K562 (cell line): Measurements from ENCODE around the gene TMEM116. TPM values are rescaled to one million over a fixed set of nuclear protein-coding genes. Genes with fewer than 3 reads are reported as not detected.

ENCODE experiments used
- ADNP ChIP-seq: fragments of 200-800 bp; sonication (Bioruptor generic); IDR thresholded peaks from 2 replicates; pipeline ENCODE4 v1.6.1; 2016; ENCODE audit warnings: missing genetic modification characterization, missing compliant biosample characterization
- FOXK2 ChIP-seq, 2 experiments: fragments of 450-650 bp; IDR thresholded peaks in 1 of 2; conservative IDR thresholded peaks in 1 of 2; 2 replicates each; pipeline ENCODE4 v1.6.1; 2016; ENCODE audit warnings: low read depth in 2 of 2, mild to moderate bottlenecking in 1 of 2
- NCOA1 ChIP-seq: fragments of 450-650 bp; IDR thresholded peaks from 2 replicates; pipeline ENCODE4 v1.6.1; 2016; ENCODE audit warnings: low read depth
- PYGO2 ChIP-seq: fragments of 450-650 bp; IDR thresholded peaks from 2 replicates; pipeline ENCODE4 v1.6.1; 2016; ENCODE audit warnings: mild to moderate bottlenecking, missing genetic modification characterization, moderate library complexity, missing compliant biosample characterization
- SMAD1 ChIP-seq: fragments of 150-350 bp; IDR thresholded peaks from 2 replicates; pipeline ENCODE4 v1.6.1; 2014; ENCODE audit warnings: low read length, low read depth; ENCODE audit not compliant: partially characterized antibody
- SMAD2 ChIP-seq: fragments of 150-350 bp; IDR thresholded peaks from 2 replicates; pipeline ENCODE4 v1.6.1; 2014; ENCODE audit warnings: low read depth, mild to moderate bottlenecking, low read length
- SMARCE1 ChIP-seq: fragments of 450-650 bp; IDR thresholded peaks from 2 replicates; pipeline ENCODE4 v1.7.1; 2016; ENCODE audit warnings: mild to moderate bottlenecking
- ZC3H8 ChIP-seq: fragments of 450-650 bp; IDR thresholded peaks from 2 replicates; pipeline ENCODE4 v1.6.1; 2017
- ZFP1 ChIP-seq: fragments of 450-650 bp; formaldehyde crosslinking; IDR thresholded peaks from 2 replicates; pipeline ENCODE4 v1.4.0; 2020; ENCODE audit warnings: mild to moderate bottlenecking, mixed read lengths
- ZNF124 ChIP-seq: sonication (generic); formaldehyde crosslinking; IDR thresholded peaks from 2 replicates; pipeline ENCODE4 v1.8.1; 2022; ENCODE audit warnings: missing genetic modification reagents
- ZNF143 ChIP-seq: sonication (generic); formaldehyde crosslinking; IDR thresholded peaks from 2 replicates; pipeline ENCODE4 v1.9.0; 2022; ENCODE audit warnings: mild to moderate bottlenecking, missing genetic modification reagents
- ZNF232 ChIP-seq: sonication (generic); formaldehyde crosslinking; IDR thresholded peaks from 2 replicates; pipeline ENCODE4 v1.8.0; 2022; ENCODE audit warnings: mild to moderate bottlenecking, missing genetic modification reagents
- ZNF408 ChIP-seq: fragments of 250-450 bp; sonication (Bioruptor Pico); IDR thresholded peaks from 2 replicates; pipeline ENCODE4 v1.4.0; 2020; ENCODE audit warnings: low read depth, mild to moderate bottlenecking, moderate library complexity
- polyA plus RNA-seq, 8 experiments: library from polyadenylated mRNA; depleted of rRNA in 4 of 8; stranded (reverse) in 5 of 8; unstranded in 3 of 8; fragments of >200 nt; fragmentation: Nextera tagmentation in 2 of 8; fragmentation: Illumina TruSeq in 1 of 8; extraction: Ambion mirVana in 2 of 8; extraction: Trizol in 1 of 8; gene quantifications; 2 replicates each; pipeline versions ENCODE4 v1.2.1 to v1.2.3, GENCODE V29; 2011 to 2014; ENCODE audit warnings: inconsistent platforms in 1 of 8, missing spikeins in 1 of 8
- total RNA-seq, 7 experiments: library from RNA; depleted of rRNA in 6 of 7; stranded (reverse); fragments of >200 nt in 6 of 7; fragmentation: Illumina TruSeq in 2 of 7; extraction: Trizol in 2 of 7; gene quantifications; 2 replicates each; pipeline versions ENCODE4 v1.2.1 to v1.2.3, GENCODE V29; 2011 to 2021; ENCODE audit warnings: low replicate concordance in 1 of 7
- TF ChIP-seq, protein P1 (sequence below): fragments of 450-650 bp; formaldehyde crosslinking; IDR thresholded peaks from 2 replicates; pipeline ENCODE4 v1.4.0; 2020; ENCODE audit warnings: mild to moderate bottlenecking, moderate library complexity
- TF ChIP-seq, protein P2 (sequence below): sonication (generic); formaldehyde crosslinking; IDR thresholded peaks from 2 replicates; pipeline ENCODE4 v1.4.0; 2020; ENCODE audit warnings: mild to moderate bottlenecking, missing genetic modification reagents
- TF ChIP-seq, protein P3 (sequence below): fragments of 250-450 bp; sonication (Bioruptor Pico); IDR thresholded peaks from 2 replicates; pipeline ENCODE4 v1.4.0; 2020; ENCODE audit warnings: mild to moderate bottlenecking, moderate library complexity
- TF ChIP-seq, protein P4 (sequence below): fragments of 450-650 bp; conservative IDR thresholded peaks from 2 replicates; pipeline ENCODE4 v1.6.1; 2016; ENCODE audit warnings: missing genetic modification characterization, low read depth, mild to moderate bottlenecking, missing compliant biosample characterization, moderate library complexity
- TF ChIP-seq, protein P5 (sequence below): fragments of 450-650 bp; IDR thresholded peaks from one replicate; pipeline ENCODE4 v1.6.1; 2018; ENCODE audit warnings: mild to moderate bottlenecking, moderate library complexity; ENCODE audit not compliant: partially characterized antibody

The TMEM116 gene
- total and polyA plus RNA-seq, 9 of the 15 experiments (the other 6 are each of a cell fraction or from before 2014, with no cell fraction given) = 5.2 to 78.6 (median 13.9) TPM

DNA sequence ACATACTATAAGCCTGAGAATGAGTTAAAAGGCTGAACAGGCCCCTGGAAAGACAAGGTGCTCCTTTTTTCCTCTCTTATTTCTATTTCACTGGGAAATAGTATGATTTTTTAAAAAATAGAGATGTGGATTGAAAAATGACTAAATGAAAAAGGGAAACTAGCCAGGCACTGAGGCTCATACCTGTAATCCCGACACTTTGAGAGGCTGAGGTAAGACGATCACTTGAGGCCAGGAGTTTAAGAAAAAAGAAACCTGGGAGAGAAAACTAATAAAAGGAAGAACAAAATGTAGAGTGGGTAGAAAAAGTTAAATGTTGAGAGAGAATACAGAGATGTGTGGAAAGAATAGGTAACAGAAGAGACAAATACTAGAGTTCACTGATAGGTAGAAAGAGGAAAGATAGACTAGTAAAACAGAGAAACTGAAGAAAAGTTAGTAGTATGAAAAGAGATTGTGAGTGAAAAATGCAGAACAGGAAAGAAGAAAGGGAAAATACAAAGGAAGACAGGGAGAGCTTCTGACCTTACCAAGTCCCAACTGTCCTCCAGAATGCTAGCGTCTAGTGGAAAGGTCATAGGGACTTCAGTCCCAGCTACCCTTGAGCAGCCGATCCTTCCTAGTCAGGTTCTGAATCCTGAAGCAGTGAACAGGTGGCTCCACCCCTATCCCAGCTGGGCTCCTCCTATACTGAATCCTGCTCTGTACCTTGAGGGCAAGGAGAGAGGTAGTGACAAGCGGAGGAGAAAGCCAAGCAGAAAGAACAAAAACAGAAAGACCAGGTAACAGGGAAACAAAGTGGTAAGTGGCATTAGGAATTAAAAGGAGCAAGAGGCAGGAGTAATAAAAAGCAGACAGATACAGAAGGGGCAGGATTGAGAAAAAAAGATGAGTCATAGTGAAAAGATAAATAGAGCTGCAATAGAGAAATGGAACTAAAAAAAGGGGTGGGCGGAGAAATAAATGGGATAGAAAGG, 7.3 kb downstream of the TMEM116 start (continued):
- TF ChIP-seq ZNF143 = no peak
- peak; percentile 23; the same call in 1 of the 2 replicates for TF ChIP-seq ZC3H8
- TF ChIP-seq ZFP1 (CRISPR knock-in tag) = no peak
- no peak for TF ChIP-seq SMAD1
- TF ChIP-seq, protein P1, sequence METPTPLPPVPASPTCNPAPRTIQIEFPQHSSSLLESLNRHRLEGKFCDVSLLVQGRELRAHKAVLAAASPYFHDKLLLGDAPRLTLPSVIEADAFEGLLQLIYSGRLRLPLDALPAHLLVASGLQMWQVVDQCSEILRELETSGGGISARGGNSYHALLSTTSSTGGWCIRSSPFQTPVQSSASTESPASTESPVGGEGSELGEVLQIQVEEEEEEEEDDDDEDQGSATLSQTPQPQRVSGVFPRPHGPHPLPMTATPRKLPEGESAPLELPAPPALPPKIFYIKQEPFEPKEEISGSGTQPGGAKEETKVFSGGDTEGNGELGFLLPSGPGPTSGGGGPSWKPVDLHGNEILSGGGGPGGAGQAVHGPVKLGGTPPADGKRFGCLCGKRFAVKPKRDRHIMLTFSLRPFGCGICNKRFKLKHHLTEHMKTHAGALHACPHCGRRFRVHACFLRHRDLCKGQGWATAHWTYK (CRISPR knock-in tag) = no peak
- TF ChIP-seq NCOA1 = 0 out of 2 replicates have a peak, but pooled peaks have one; percentile 36
- TF ChIP-seq PYGO2 (tag) = no peak
- TF ChIP-seq SMAD2 = no peak
- no peak for TF ChIP-seq ZNF124 (CRISPR knock-in tag)
- TF ChIP-seq, protein P2, sequence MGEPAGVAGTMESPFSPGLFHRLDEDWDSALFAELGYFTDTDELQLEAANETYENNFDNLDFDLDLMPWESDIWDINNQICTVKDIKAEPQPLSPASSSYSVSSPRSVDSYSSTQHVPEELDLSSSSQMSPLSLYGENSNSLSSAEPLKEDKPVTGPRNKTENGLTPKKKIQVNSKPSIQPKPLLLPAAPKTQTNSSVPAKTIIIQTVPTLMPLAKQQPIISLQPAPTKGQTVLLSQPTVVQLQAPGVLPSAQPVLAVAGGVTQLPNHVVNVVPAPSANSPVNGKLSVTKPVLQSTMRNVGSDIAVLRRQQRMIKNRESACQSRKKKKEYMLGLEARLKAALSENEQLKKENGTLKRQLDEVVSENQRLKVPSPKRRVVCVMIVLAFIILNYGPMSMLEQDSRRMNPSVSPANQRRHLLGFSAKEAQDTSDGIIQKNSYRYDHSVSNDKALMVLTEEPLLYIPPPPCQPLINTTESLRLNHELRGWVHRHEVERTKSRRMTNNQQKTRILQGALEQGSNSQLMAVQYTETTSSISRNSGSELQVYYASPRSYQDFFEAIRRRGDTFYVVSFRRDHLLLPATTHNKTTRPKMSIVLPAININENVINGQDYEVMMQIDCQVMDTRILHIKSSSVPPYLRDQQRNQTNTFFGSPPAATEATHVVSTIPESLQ (CRISPR knock-in tag) = no peak
- peak; percentile 58 to 69; a peak in 3 of 4 replicates for TF ChIP-seq FOXK2 (conservative IDR thresholded peaks at IDR 0.05 in 1 of 2, IDR thresholded peaks at IDR 0.05 in 1 of 2; ENCODE audit: low read depth in 2 of 2)
- TF ChIP-seq, protein P3, sequence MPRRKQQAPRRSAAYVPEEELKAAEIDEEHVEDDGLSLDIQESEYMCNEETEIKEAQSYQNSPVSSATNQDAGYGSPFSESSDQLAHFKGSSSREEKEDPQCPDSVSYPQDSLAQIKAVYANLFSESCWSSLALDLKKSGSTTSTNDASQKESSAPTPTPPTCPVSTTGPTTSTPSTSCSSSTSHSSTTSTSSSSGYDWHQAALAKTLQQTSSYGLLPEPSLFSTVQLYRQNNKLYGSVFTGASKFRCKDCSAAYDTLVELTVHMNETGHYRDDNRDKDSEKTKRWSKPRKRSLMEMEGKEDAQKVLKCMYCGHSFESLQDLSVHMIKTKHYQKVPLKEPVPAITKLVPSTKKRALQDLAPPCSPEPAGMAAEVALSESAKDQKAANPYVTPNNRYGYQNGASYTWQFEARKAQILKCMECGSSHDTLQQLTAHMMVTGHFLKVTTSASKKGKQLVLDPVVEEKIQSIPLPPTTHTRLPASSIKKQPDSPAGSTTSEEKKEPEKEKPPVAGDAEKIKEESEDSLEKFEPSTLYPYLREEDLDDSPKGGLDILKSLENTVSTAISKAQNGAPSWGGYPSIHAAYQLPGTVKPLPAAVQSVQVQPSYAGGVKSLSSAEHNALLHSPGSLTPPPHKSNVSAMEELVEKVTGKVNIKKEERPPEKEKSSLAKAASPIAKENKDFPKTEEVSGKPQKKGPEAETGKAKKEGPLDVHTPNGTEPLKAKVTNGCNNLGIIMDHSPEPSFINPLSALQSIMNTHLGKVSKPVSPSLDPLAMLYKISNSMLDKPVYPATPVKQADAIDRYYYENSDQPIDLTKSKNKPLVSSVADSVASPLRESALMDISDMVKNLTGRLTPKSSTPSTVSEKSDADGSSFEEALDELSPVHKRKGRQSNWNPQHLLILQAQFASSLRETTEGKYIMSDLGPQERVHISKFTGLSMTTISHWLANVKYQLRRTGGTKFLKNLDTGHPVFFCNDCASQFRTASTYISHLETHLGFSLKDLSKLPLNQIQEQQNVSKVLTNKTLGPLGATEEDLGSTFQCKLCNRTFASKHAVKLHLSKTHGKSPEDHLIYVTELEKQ (CRISPR knock-in tag) = no peak
- TF ChIP-seq SMARCE1 = peak; percentile 87
- TF ChIP-seq ZNF232 (CRISPR knock-in tag) = no peak
- TF ChIP-seq, protein P4, sequence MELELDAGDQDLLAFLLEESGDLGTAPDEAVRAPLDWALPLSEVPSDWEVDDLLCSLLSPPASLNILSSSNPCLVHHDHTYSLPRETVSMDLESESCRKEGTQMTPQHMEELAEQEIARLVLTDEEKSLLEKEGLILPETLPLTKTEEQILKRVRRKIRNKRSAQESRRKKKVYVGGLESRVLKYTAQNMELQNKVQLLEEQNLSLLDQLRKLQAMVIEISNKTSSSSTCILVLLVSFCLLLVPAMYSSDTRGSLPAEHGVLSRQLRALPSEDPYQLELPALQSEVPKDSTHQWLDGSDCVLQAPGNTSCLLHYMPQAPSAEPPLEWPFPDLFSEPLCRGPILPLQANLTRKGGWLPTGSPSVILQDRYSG (tag) = no peak
- TF ChIP-seq ZNF408 (CRISPR knock-in tag) = no peak
- TF ChIP-seq, protein P5, sequence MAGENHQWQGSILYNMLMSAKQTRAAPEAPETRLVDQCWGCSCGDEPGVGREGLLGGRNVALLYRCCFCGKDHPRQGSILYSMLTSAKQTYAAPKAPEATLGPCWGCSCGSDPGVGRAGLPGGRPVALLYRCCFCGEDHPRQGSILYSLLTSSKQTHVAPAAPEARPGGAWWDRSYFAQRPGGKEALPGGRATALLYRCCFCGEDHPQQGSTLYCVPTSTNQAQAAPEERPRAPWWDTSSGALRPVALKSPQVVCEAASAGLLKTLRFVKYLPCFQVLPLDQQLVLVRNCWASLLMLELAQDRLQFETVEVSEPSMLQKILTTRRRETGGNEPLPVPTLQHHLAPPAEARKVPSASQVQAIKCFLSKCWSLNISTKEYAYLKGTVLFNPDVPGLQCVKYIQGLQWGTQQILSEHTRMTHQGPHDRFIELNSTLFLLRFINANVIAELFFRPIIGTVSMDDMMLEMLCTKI = no peak
- no peak for TF ChIP-seq ADNP (tag)
